Natural killer cell (primary cell): Measurements from ENCODE around the gene RELN. TPM values are rescaled to one million over a fixed set of nuclear protein-coding genes. Genes with fewer than 3 reads are reported as not detected.

ENCODE experiments used
- ATAC-seq, 3 donors: fragments of 150-1000 bp in 2 of 3; fragments of 200-7000 bp in 1 of 3; cut with Tn5 transposase; 1 replicate in 1 of 3; 2 replicates in 2 of 3; pipeline ENCODE4 v1.10.0; 2021; ENCODE audit warnings: mild to moderate bottlenecking in 2 of 3, moderate library complexity in 2 of 3
- DNase-seq, 2 donors: peaks; one replicate each; pipeline versions ENCODE4 v3.0.0 to v3.0.0-alpha.2; 2013 to 2021; ENCODE audit warnings: mixed read lengths in 1 of 2
- H3K27ac ChIP-seq: one replicate; pipeline ENCODE4 v1.5.1; 2013; ENCODE audit warnings: mild to moderate bottlenecking, low read length
- H3K27me3 ChIP-seq: one replicate; pipeline ENCODE4 v1.6.1; 2013; ENCODE audit warnings: low read length; ENCODE audit not compliant: control insufficient read depth, insufficient read depth
- H3K36me3 ChIP-seq: one replicate; pipeline ENCODE4 v1.6.1; 2013; ENCODE audit warnings: low read length; ENCODE audit not compliant: control insufficient read depth, insufficient read depth
- H3K4me1 ChIP-seq: one replicate; pipeline ENCODE4 v1.6.1; 2013; ENCODE audit warnings: low read length; ENCODE audit not compliant: control insufficient read depth, insufficient read depth
- H3K4me3 ChIP-seq: one replicate; pipeline ENCODE4 v1.5.1; 2013; ENCODE audit warnings: low read length
- H3K9me3 ChIP-seq: one replicate; pipeline ENCODE4 v1.6.1; 2013; ENCODE audit warnings: low read length; ENCODE audit not compliant: control insufficient read depth, insufficient read depth
- H3K27ac Mint-ChIP-seq, 2 donors: one replicate each; pipeline ENCODE4 v1.8.0; 2022; ENCODE audit warnings: mild to moderate bottlenecking in 2 of 2, mixed read lengths in 2 of 2, moderate library complexity in 1 of 2
- H3K27me3 Mint-ChIP-seq, 2 donors: one replicate each; pipeline ENCODE4 v1.8.0; 2022; ENCODE audit warnings: low read depth in 2 of 2, mixed read lengths in 2 of 2
- H3K36me3 Mint-ChIP-seq: one replicate; pipeline ENCODE4 v1.8.0; 2022; ENCODE audit warnings: mixed read lengths
- H3K4me1 Mint-ChIP-seq, 2 donors: one replicate each; pipeline ENCODE4 v1.8.0; 2022; ENCODE audit warnings: mixed read lengths in 2 of 2
- H3K4me3 Mint-ChIP-seq: one replicate; pipeline ENCODE4 v1.8.0; 2022; ENCODE audit warnings: mild to moderate bottlenecking, moderate library complexity, mixed read lengths
- H3K9me3 Mint-ChIP-seq, 2 donors: one replicate each; pipeline ENCODE4 v1.8.0; 2022; ENCODE audit warnings: mixed read lengths in 2 of 2
- WGBS: methylation state at CpG from one replicate; pipeline ENCODE4 v1.1.7; 2013; ENCODE audit warnings: missing lambda C conversion rate; ENCODE audit not compliant: insufficient coverage; 5-methylcytosine and 5-hydroxymethylcytosine counted together
- intact Hi-C: fragments of 100-400 bp; cut with micrococcal nuclease; formaldehyde crosslinking; loops from one replicate; pipeline ENCODE4 v1.14.2; 2022
- total RNA-seq, 4 donors: library from RNA; stranded (reverse); fragments of 120-200 nt in 1 of 4; gene quantifications; one replicate each; pipeline versions ENCODE4 v1.2.3 to v1.2.4, GENCODE V29; 2013 to 2022
- TF ChIP-seq, protein P1 (sequence below): fragments of 200-600 bp; IDR thresholded peaks from one replicate; pipeline ENCODE4 v1.8.0; 2022; ENCODE audit warnings: antibody characterized with exemption

The RELN gene
- total RNA-seq, 3 donors from 2014 or later (not counting 1 experiment from before 2014, with no cell fraction given), result not detected

DNA sequence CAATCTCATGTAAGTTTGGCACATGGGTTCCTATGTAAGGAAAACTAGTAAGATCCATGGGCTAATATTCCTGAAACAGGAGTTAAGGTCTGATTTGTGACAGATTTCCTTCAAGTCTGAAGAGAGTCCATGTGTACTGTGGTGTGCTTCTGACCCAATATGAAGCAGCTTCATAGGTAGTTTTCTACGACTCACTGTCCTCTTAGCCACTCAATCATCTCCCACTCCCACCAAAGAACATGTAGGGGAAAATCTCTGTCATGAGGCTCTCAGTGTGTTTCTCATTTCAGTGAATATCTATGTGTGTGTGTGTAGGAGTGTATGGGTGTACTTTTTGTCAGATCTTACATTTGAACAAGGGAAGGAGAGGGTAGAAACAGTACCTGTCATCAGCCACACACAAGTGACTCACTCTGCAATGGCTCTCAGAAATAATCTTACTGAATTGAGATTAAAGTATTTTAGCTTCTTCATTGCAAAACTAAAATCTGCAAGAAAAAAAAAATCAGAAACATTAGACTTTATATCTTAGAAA lies 31.1 kb downstream of the RELN start:
- Histone ChIP-seq H3K4me3 (no peak overlapping the region), H3K4me1 (no peaks in the 10 kb centered on the region), H3K27me3 (no peaks in the 10 kb centered on the region), H3K9me3 (no peaks in the 10 kb centered on the region), H3K36me3 (no peaks in the 10 kb centered on the region), H3K27ac (no peak overlapping the region)
- TF ChIP-seq, protein P1, sequence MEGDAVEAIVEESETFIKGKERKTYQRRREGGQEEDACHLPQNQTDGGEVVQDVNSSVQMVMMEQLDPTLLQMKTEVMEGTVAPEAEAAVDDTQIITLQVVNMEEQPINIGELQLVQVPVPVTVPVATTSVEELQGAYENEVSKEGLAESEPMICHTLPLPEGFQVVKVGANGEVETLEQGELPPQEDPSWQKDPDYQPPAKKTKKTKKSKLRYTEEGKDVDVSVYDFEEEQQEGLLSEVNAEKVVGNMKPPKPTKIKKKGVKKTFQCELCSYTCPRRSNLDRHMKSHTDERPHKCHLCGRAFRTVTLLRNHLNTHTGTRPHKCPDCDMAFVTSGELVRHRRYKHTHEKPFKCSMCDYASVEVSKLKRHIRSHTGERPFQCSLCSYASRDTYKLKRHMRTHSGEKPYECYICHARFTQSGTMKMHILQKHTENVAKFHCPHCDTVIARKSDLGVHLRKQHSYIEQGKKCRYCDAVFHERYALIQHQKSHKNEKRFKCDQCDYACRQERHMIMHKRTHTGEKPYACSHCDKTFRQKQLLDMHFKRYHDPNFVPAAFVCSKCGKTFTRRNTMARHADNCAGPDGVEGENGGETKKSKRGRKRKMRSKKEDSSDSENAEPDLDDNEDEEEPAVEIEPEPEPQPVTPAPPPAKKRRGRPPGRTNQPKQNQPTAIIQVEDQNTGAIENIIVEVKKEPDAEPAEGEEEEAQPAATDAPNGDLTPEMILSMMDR, result no peak
- Mint-ChIP-seq H3K4me3 (no peak overlapping the region), H3K4me1 (no peaks in the 10 kb centered on the region), H3K27me3 (no peaks in the 10 kb centered on the region), H3K36me3 (no peaks in the 10 kb centered on the region), H3K27ac (no peak overlapping the region), H3K9me3 (peaks cover 0 to 4% of the 10 kb centered on the region in 2 donors)
- WGBS, result no CpG with 5 or more reads among the region's 1 CpG
- intact Hi-C loops, result no loop called here
- no peak for DNase-seq
- no peak for ATAC-seq

DNA sequence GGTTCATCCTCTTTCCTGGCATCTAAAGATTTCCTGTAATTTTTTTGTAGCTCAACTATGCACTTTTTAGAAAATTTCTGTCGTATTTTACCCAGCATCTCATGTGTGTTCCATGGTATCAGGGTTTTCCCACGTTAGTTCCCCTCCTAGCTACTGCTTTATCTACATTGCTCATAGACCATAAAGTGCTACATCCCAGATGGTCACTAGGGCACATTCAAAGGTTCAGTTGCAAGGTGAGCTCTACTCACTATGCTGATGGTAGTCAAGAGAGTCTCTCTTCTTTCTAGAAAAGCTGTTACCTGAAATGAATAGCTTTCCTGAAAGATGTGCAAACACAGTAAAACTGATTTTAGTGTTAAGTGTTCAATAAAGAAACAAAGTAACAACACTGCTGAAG lies 33.5 kb downstream of the RELN start:
- Histone ChIP-seq H3K4me1 (no peaks in the 10 kb centered on the region), H3K4me3 (no peak overlapping the region), H3K27ac (no peak overlapping the region), H3K36me3 (no peaks in the 10 kb centered on the region), H3K27me3 (no peaks in the 10 kb centered on the region), H3K9me3 (no peaks in the 10 kb centered on the region)
- H3K4me1 Mint-ChIP-seq, result no peaks in the 10 kb centered on the region
- DNase-seq, result no peak
- 67% methylated on average over 2 of the region's 2 CpGs for WGBS
- ATAC-seq, result no peak
- peaks cover 2 to 7% of the 10 kb centered on the region in 2 donors for H3K9me3 Mint-ChIP-seq
- TF ChIP-seq, protein P1, result no peak
- H3K4me3 Mint-ChIP-seq, result no peak overlapping the region
- H3K36me3 Mint-ChIP-seq, result no peaks in the 10 kb centered on the region
- no peak overlapping the region for H3K27ac Mint-ChIP-seq
- peaks cover 0 to 3% of the 10 kb centered on the region in 2 donors for H3K27me3 Mint-ChIP-seq
- intact Hi-C loops, result no loop called here

- intact Hi-C loops, result no loop called here
- no CpG with 5 or more reads among the region's 1 CpG for WGBS
- H3K27ac Mint-ChIP-seq, result no peak overlapping the region
Measured at GRCh38 chr7:103952408-103952807, 37.0 kb downstream of the RELN start.

More at GRCh38 chr7:103952408-103952807, 37.0 kb downstream of the RELN start:
- H3K9me3 Mint-ChIP-seq, result peaks cover 2 to 3% of the 10 kb centered on the region in 2 donors
- H3K27ac ChIP-seq, result no peak overlapping the region
- TF ChIP-seq, protein P1, result no peak
- H3K36me3 ChIP-seq, result no peaks in the 10 kb centered on the region
- no peaks in the 10 kb centered on the region for H3K4me1 Mint-ChIP-seq
- no peak overlapping the region for H3K4me3 Mint-ChIP-seq
- no peaks in the 10 kb centered on the region for H3K36me3 Mint-ChIP-seq
- no peak for ATAC-seq
- peaks cover 0 to 3% of the 10 kb centered on the region in 2 donors for H3K27me3 Mint-ChIP-seq
- no peak for DNase-seq
- H3K4me3 ChIP-seq, result no peak overlapping the region
- H3K9me3 ChIP-seq, result no peaks in the 10 kb centered on the region
- no peaks in the 10 kb centered on the region for H3K4me1 ChIP-seq
- H3K27me3 ChIP-seq, result no peaks in the 10 kb centered on the region
